Measurements from ENCODE around the gene PEPD. TPM values are rescaled to one million over a fixed set of nuclear protein-coding genes. Genes with fewer than 3 reads are reported as not detected.

The PEPD gene
- total RNA-seq, 1 experiment from 2014 or later, result 40.5 TPM

DNA sequence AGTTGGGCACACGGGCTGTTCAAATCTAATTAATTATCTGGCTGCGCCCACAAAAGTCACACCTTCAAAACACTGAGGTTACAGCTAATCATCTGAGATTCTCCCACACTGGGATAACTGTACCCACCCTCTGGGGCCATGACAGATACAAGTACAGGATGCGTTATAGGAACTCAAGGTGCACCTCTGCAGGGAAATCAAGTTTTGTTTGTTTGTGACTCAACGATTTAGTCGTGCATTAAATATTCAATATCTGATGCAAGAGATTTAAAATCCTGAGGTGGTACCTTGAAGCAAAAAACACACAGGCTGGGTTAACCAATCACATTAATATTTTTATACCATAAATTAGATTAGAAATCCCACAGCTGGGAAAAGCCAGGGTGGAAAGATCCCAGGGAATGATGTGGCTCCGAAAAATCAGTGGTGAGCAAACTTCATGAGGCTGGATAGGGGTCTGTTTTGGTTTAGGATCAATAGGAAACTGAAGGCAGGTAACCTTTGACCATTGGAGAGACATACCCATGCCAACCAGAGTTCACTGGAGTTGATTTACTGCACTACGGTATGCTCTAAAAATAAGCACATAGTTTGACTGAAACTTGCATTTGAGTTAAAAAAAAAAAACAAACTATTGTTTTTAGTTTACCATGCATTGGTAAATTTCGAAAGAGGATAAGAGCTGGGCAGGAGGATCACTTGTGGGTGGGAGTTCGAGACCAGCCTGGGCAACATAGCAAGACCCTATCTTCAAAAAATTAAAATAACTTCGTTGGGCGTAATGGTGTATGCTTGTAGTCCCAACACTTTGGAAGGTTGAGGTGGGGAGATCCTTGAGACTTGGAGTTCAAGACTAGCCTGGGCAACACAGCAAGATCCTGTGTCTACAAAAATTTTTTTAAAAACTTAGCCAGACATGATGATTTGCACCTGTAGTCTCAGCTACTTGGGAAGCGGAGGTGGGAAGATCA lies 172.0 kb downstream of the PEPD start:
- CTCF ChIA-PET, result no interaction called here
- no peak for TF ChIP-seq EGR1 (IDR thresholded peaks at IDR 0.05; ENCODE audit: low read depth)
- TF ChIP-seq EZH2 (IDR thresholded peaks at IDR 0.05), result no peak
- TF ChIP-seq, protein P1, sequence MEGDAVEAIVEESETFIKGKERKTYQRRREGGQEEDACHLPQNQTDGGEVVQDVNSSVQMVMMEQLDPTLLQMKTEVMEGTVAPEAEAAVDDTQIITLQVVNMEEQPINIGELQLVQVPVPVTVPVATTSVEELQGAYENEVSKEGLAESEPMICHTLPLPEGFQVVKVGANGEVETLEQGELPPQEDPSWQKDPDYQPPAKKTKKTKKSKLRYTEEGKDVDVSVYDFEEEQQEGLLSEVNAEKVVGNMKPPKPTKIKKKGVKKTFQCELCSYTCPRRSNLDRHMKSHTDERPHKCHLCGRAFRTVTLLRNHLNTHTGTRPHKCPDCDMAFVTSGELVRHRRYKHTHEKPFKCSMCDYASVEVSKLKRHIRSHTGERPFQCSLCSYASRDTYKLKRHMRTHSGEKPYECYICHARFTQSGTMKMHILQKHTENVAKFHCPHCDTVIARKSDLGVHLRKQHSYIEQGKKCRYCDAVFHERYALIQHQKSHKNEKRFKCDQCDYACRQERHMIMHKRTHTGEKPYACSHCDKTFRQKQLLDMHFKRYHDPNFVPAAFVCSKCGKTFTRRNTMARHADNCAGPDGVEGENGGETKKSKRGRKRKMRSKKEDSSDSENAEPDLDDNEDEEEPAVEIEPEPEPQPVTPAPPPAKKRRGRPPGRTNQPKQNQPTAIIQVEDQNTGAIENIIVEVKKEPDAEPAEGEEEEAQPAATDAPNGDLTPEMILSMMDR (IDR thresholded peaks at IDR 0.05 in 2 of 3, conservative IDR thresholded peaks at IDR 0.05 in 1 of 3; ENCODE audit: borderline replicate concordance in 1 of 3, insufficient read depth in 1 of 3, low read depth in 2 of 3, low read length in 2 of 3), result no peak
- TF ChIP-seq CBX3 (IDR thresholded peaks at IDR 0.05; ENCODE audit: low read depth), result no peak
- TF ChIP-seq, protein P2, sequence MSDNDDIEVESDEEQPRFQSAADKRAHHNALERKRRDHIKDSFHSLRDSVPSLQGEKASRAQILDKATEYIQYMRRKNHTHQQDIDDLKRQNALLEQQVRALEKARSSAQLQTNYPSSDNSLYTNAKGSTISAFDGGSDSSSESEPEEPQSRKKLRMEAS (IDR thresholded peaks at IDR 0.05), result no peak
- TF ChIP-seq, protein P3, sequence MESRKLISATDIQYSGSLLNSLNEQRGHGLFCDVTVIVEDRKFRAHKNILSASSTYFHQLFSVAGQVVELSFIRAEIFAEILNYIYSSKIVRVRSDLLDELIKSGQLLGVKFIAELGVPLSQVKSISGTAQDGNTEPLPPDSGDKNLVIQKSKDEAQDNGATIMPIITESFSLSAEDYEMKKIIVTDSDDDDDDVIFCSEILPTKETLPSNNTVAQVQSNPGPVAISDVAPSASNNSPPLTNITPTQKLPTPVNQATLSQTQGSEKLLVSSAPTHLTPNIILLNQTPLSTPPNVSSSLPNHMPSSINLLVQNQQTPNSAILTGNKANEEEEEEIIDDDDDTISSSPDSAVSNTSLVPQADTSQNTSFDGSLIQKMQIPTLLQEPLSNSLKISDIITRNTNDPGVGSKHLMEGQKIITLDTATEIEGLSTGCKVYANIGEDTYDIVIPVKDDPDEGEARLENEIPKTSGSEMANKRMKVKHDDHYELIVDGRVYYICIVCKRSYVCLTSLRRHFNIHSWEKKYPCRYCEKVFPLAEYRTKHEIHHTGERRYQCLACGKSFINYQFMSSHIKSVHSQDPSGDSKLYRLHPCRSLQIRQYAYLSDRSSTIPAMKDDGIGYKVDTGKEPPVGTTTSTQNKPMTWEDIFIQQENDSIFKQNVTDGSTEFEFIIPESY (IDR thresholded peaks at IDR 0.05; ENCODE audit: extremely low read depth, insufficient replicate concordance, low read length), result no peak
- no peak for TF ChIP-seq FOSL1 (IDR thresholded peaks at IDR 0.05; ENCODE audit: low read depth)
- no peak for TF ChIP-seq YY1 (IDR thresholded peaks at IDR 0.05; ENCODE audit: extremely low read depth, insufficient replicate concordance, low read depth, low read length)
- no peak for TF ChIP-seq ELF1 (IDR thresholded peaks at IDR 0.05; ENCODE audit: borderline replicate concordance, low read depth)
- TF ChIP-seq, protein P4, sequence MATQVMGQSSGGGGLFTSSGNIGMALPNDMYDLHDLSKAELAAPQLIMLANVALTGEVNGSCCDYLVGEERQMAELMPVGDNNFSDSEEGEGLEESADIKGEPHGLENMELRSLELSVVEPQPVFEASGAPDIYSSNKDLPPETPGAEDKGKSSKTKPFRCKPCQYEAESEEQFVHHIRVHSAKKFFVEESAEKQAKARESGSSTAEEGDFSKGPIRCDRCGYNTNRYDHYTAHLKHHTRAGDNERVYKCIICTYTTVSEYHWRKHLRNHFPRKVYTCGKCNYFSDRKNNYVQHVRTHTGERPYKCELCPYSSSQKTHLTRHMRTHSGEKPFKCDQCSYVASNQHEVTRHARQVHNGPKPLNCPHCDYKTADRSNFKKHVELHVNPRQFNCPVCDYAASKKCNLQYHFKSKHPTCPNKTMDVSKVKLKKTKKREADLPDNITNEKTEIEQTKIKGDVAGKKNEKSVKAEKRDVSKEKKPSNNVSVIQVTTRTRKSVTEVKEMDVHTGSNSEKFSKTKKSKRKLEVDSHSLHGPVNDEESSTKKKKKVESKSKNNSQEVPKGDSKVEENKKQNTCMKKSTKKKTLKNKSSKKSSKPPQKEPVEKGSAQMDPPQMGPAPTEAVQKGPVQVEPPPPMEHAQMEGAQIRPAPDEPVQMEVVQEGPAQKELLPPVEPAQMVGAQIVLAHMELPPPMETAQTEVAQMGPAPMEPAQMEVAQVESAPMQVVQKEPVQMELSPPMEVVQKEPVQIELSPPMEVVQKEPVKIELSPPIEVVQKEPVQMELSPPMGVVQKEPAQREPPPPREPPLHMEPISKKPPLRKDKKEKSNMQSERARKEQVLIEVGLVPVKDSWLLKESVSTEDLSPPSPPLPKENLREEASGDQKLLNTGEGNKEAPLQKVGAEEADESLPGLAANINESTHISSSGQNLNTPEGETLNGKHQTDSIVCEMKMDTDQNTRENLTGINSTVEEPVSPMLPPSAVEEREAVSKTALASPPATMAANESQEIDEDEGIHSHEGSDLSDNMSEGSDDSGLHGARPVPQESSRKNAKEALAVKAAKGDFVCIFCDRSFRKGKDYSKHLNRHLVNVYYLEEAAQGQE (IDR thresholded peaks at IDR 0.05; ENCODE audit: low read depth), result no peak
- TF ChIP-seq ZFX (IDR thresholded peaks at IDR 0.05), result no peak
- TF ChIP-seq, protein P5, sequence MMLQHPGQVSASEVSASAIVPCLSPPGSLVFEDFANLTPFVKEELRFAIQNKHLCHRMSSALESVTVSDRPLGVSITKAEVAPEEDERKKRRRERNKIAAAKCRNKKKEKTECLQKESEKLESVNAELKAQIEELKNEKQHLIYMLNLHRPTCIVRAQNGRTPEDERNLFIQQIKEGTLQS (IDR thresholded peaks at IDR 0.05), result no peak
- no peak for TF ChIP-seq ZNF274 (IDR thresholded peaks at IDR 0.05; ENCODE audit: low read depth, low read length)
- no peak for TF ChIP-seq SIN3A (IDR thresholded peaks at IDR 0.05; ENCODE audit: low read depth)
- no peaks in the 10 kb centered on the region for H3K36me3 ChIP-seq (ENCODE audit: control insufficient read depth in 1 of 2, insufficient read depth in 2 of 2, low read length in 2 of 2)
- ATAC-seq (no peak), DNase-seq (ENCODE audit: low read depth, low spot score) (no peak)
- no peaks in the 10 kb centered on the region; a peak in 1 of 4 replicates for H3K4me1 ChIP-seq (ENCODE audit: control insufficient read depth in 1 of 2, insufficient read depth in 2 of 2, low read length in 2 of 2)
- no peak overlapping the region for H3K9ac ChIP-seq (ENCODE audit: low read length)
- peaks cover 16% of the 10 kb centered on the region; the same call in 1 of the 2 replicates for H3K27me3 ChIP-seq (ENCODE audit: insufficient read depth, low read length)
- H3K9me3 ChIP-seq (ENCODE audit: control insufficient read depth in 1 of 2, insufficient read depth in 1 of 2, low read depth in 1 of 2, low read length in 2 of 2), result no peaks in the 10 kb centered on the region
- no peak overlapping the region for H3K27ac ChIP-seq (ENCODE audit: low read depth, low read length)
- RAD21 ChIA-PET (ENCODE audit: low non-redundant PET in 1 of 2, low total read pairs in 2 of 2, uncharacterized antibody in 2 of 2, unreplicated experiment in 2 of 2), result no interaction called here
- H4K20me1 ChIP-seq (ENCODE audit: insufficient read depth), result no peaks in the 10 kb centered on the region
- POLR2A ChIA-PET, result no interaction called here
- no peak overlapping the region for H2AFZ ChIP-seq (ENCODE audit: low read depth, low read length, poor library complexity, severe bottlenecking)
- no peaks in the 10 kb centered on the region for H3K9me2 ChIP-seq (ENCODE audit: insufficient read depth)
- H3K79me2 ChIP-seq (ENCODE audit: insufficient read depth, low read length), result no peaks in the 10 kb centered on the region
- no peak overlapping the region for H3K4me3 ChIP-seq (replicated peaks in 1 of 2; ENCODE audit: low read depth in 1 of 2, low read length in 2 of 2)
- intact Hi-C loops (cut with micrococcal nuclease), result no loop called here
- no TSS peak for BruUV-seq (replicated peaks)
- no peak overlapping the region for H3K4me2 ChIP-seq (ENCODE audit: low read length)

Measured in HCT116 (cell line).